ENCODE results near the gene ID3. TPM values are rescaled to one million over a fixed set of nuclear protein-coding genes. Genes with fewer than 3 reads are reported as not detected.

Gene ID3
- total RNA-seq, 1 donor from 2014 or later, result 47.4 TPM

DNA sequence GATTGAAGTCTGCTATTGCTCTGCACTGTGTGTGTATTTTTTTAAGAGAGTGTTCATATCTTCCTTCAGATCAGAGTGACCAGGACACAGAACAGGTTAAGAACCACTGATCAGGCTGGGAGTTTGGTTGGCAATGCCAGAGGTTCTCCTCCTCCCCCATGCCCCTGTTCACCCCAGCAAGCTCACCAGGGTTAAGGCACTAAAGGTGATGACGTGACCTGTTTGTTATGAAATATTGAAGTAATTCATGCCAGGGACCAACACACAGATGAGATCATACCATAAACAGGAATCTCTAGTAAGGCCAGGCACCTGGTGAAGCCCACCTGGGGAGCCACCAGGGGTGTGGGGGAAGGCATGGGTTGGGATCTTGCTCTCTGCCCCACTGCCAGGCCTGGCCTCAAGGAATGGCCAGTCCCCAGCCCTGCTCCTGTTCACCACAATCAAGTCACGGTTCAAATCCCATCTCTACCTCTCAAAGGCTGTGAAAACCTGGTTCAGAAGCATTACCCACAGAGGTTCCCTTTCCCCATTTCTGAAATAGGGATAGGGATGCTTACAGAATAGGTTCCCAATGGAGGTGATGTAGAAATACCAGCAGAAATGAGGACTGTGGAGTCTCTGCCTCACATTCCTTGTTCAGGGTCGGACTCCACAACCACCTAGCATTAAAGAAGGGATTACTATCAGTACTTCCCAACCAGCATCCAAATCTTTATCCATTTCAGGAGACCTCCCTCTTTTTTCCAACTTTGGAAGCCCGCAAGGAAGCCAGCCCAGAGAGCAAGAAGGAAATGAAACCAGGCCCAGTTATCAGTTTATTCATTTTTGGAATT lies 2.4 kb downstream of the ID3 start:
- peaks cover 2% of the 10 kb centered on the region for H3K36me3 ChIP-seq (ENCODE audit: control insufficient read depth, insufficient read depth, low read length)
- TF ChIP-seq, protein P1, sequence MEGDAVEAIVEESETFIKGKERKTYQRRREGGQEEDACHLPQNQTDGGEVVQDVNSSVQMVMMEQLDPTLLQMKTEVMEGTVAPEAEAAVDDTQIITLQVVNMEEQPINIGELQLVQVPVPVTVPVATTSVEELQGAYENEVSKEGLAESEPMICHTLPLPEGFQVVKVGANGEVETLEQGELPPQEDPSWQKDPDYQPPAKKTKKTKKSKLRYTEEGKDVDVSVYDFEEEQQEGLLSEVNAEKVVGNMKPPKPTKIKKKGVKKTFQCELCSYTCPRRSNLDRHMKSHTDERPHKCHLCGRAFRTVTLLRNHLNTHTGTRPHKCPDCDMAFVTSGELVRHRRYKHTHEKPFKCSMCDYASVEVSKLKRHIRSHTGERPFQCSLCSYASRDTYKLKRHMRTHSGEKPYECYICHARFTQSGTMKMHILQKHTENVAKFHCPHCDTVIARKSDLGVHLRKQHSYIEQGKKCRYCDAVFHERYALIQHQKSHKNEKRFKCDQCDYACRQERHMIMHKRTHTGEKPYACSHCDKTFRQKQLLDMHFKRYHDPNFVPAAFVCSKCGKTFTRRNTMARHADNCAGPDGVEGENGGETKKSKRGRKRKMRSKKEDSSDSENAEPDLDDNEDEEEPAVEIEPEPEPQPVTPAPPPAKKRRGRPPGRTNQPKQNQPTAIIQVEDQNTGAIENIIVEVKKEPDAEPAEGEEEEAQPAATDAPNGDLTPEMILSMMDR (IDR thresholded peaks at IDR 0.05; ENCODE audit: insufficient read depth, low read length, severe bottlenecking), result no peak
- DNase-seq (ENCODE audit: low read depth) (peak; percentile 90), FAIRE-seq (no peak)
- H3K27me3 ChIP-seq (ENCODE audit: control insufficient read depth, insufficient read depth, low read length), result no peaks in the 10 kb centered on the region
- H3K4me3 ChIP-seq (ENCODE audit: low read depth, low read length), result peak overlapping the region; percentile 62

DNA sequence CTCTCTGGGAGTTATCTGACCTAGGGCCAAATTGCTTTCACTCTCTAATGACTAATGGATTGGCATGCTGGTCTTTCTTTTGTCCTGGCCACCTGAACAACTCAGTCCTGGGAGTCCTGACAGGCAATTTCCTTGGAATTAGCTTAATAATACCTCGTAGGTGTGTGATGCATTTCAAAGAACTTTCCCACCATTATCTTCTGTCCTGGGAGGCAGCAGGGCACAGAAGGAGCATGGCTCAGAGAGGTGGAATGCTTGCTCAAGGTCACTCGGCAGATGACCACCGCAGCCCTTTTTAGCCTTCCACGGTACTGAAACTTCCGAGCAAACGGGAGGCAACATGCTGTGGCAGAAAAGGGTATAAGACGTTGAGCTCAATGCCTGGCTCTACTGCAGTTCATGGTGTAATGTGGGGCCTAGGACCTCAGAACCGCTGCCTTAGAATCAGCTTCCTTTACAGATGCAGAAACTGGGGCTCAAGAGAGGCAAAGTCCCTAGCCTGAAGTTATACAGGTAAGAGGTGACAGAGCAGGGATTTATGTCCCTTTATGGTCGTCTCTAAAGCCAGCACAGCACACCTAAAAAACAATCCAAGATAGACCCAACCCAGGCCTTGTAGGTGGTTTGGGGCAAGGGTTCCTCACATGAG lies 3.2 kb downstream of the ID3 start:
- H3K27me3 ChIP-seq (ENCODE audit: control insufficient read depth, insufficient read depth, low read length), result no peaks in the 10 kb centered on the region
- TF ChIP-seq, protein P1 (IDR thresholded peaks at IDR 0.05; ENCODE audit: insufficient read depth, low read length, severe bottlenecking), result no peak
- peak; percentile 95 for DNase-seq (ENCODE audit: low read depth)

DNA sequence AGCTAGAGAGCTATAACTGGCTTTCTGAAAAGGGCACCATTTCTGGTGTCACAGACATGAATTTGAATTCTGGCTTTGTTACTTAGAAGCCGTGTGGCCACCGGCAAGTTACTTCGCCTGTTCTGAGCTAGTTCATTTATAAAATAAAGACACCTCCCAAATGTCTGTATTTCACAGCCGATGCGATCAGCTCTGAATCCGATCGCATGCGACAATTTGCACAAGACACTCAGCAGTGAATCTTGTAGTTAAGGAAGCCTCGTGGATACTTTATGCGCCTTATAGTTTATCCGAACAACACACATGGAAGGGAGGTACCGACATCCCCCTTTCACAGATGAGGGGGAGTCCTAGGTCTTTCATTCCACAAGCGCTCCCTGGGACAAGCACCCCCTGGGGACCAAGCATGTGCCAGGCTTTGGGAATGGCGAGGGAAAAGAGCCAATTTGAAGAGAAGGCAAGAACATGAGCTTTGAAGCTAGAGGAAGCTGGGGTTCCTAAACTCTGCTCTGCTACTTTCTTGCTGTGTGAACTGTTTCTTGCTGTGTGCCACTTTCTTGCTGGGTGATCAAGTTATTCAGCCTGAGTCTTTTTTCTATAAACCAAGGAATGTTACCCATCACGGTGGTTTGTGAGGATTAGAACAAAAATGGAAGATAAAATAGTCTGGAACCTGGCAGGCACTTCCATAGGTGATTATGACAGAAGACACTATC lies 3.9 kb downstream of the ID3 start:
- DNase-seq (ENCODE audit: low read depth) (peak; percentile 33), FAIRE-seq (no peak)
- H3K36me3 ChIP-seq (ENCODE audit: control insufficient read depth, insufficient read depth, low read length), result peaks cover 2% of the 10 kb centered on the region
- TF ChIP-seq, protein P1 (IDR thresholded peaks at IDR 0.05; ENCODE audit: insufficient read depth, low read length, severe bottlenecking), result no peak
- no peaks in the 10 kb centered on the region for H3K27me3 ChIP-seq (ENCODE audit: control insufficient read depth, insufficient read depth, low read length)
- peak overlapping the region; percentile 38 for H3K4me3 ChIP-seq (ENCODE audit: low read depth, low read length)

More for the DNA sequence above, 3.2 kb downstream of the ID3 start:
- FAIRE-seq, result no peak
- Histone ChIP-seq H3K4me3 (ENCODE audit: low read depth, low read length) (no peak overlapping the region), H3K36me3 (ENCODE audit: control insufficient read depth, insufficient read depth, low read length) (peaks cover 2% of the 10 kb centered on the region)

GRCh38 chr1:23554481-23555269 lies 4.6 kb downstream of the ID3 start:
- Histone ChIP-seq H3K27me3 (ENCODE audit: control insufficient read depth, insufficient read depth, low read length) (no peaks in the 10 kb centered on the region), H3K36me3 (ENCODE audit: control insufficient read depth, insufficient read depth, low read length) (peaks cover 2% of the 10 kb centered on the region), H3K4me3 (ENCODE audit: low read depth, low read length) (peak overlapping the region; percentile 38)
- TF ChIP-seq, protein P1 (IDR thresholded peaks at IDR 0.05; ENCODE audit: insufficient read depth, low read length, severe bottlenecking), result peak; percentile 46
- peak; percentile 62 for DNase-seq (ENCODE audit: low read depth)
- FAIRE-seq, result no peak

GRCh38 chr1:23554127-23554480 lies 5.2 kb downstream of the ID3 start:
- DNase-seq (ENCODE audit: low read depth), result no peak

More at GRCh38 chr1:23554127-23554480, 5.2 kb downstream of the ID3 start:
- Histone ChIP-seq H3K4me3 (ENCODE audit: low read depth, low read length) (peak overlapping the region; percentile 38), H3K27me3 (ENCODE audit: control insufficient read depth, insufficient read depth, low read length) (no peaks in the 10 kb centered on the region), H3K36me3 (ENCODE audit: control insufficient read depth, insufficient read depth, low read length) (peaks cover 2% of the 10 kb centered on the region)
- TF ChIP-seq, protein P1 (IDR thresholded peaks at IDR 0.05; ENCODE audit: insufficient read depth, low read length, severe bottlenecking), result no peak
- FAIRE-seq, result no peak
